AG09319 (cell line): Measurements from ENCODE around the gene MROH2A.

Experiments
- DNase-seq: peaks from one replicate; pipeline ENCODE4 v3.0.0-alpha.2; 2010; ENCODE audit warnings: low read depth; ENCODE audit errors: extremely low read depth
- TF ChIP-seq, protein P1 (sequence below): IDR thresholded peaks from 2 replicates; pipeline ENCODE4 v1.5.1; 2011; ENCODE audit warnings: low read depth, mild to moderate bottlenecking, inconsistent platforms, low read length, moderate library complexity

Gene MROH2A

GRCh38 chr2:233848276-233848675, 70.1 kb downstream of the MROH2A start:
- DNase-seq, result no peak

DNA sequence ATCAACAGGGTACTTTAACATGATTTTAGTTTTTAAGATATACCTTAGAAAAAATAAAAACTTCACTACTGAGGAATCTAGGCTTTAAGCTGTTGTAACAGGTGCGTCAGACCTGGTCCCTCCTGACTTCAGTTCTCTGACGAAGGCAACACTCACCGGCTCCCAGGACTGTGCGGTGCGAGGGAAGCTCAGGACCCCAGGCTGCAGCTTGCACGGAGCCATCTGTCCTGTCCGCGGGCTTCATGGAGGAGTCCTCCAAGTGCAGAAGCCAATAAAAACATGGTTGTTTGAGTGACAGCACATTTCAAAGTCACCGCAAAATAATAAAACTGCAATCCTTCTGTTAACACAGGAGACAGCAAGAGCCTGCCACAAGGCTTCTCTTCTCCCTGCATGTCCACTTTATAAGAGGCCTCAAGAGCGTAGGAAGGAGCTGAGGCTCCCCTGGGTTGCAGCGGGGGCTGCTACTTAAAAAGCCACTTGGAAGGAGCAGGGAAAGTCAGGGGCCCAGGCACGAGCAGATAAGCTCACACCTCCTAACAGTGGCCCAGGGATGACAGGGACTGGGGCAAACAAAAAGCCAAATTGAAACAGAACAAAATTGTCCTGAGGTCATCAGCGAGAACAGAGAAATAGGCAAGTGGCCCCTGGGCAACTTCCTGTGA, 71.6 kb downstream of the MROH2A start:
- TF ChIP-seq, protein P1, sequence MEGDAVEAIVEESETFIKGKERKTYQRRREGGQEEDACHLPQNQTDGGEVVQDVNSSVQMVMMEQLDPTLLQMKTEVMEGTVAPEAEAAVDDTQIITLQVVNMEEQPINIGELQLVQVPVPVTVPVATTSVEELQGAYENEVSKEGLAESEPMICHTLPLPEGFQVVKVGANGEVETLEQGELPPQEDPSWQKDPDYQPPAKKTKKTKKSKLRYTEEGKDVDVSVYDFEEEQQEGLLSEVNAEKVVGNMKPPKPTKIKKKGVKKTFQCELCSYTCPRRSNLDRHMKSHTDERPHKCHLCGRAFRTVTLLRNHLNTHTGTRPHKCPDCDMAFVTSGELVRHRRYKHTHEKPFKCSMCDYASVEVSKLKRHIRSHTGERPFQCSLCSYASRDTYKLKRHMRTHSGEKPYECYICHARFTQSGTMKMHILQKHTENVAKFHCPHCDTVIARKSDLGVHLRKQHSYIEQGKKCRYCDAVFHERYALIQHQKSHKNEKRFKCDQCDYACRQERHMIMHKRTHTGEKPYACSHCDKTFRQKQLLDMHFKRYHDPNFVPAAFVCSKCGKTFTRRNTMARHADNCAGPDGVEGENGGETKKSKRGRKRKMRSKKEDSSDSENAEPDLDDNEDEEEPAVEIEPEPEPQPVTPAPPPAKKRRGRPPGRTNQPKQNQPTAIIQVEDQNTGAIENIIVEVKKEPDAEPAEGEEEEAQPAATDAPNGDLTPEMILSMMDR, result no peak
- DNase-seq, result no peak

More at GRCh38 chr2:233848276-233848675, 70.1 kb downstream of the MROH2A start:
- TF ChIP-seq, protein P1, result no peak

DNA sequence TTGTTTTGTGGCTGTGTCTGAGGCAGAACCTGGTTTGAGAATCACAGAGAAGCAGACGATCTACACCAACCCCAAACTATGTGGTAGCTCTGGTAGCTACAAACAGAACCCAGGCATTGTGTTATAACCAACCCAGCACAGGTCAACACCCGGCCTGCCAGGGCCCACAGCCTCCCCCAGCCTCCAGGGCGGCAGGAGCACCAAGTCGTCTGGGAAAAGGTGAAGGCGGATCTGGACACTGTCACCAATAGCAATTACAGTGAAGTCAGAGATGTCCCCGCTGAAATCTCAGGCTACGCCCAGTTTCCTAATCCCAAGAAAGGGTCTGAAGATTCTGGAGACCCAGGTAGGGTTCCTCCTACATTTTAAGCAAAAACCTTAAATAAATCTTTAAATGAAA, 72.6 kb downstream of the MROH2A start:
- TF ChIP-seq, protein P1, result no peak
- DNase-seq, result no peak

- TF ChIP-seq, protein P1, result no peak
- no peak for DNase-seq
Observed at GRCh38 chr2:233851169-233851568, 73.0 kb downstream of the MROH2A start.

DNA sequence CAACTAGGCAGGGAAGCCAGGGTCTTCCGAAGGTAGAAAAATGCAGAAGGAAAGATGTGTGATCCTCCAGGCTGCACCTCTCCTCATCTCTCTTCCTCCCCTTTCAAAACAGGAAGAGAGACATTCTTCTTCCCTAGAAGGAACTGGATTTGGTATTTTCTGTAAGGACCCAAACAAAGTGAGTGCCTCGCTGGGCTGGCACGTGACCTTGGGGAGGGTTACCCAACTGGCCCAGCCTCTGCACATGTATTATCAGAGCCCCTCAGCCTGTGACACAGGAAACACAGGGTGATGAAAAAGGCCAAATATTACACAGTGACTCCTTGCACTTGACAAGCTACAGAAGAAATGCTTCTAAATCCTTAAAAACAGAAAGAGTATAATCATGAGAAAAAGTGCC, 73.9 kb downstream of the MROH2A start:
- TF ChIP-seq, protein P1, result no peak

DNA sequence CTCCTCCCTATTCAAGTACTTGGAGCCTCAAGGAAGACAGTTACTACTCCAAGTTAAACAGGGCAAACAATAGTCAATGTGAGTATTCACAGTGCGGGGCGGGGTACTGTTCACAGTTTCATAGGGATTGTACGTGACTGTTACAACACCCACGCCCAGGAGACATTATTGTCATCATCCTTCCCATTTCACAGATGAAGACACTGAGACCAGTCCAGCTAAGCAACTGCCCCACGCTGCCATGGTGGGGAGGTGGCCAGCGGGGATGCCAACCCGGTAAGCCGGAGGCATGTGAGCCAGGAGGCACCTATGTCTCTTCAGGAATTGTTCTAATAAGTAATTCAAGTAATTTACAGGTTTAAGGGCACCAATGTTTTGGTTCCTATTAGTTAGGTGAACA, 75.2 kb downstream of the MROH2A start:
- TF ChIP-seq, protein P1, result no peak
- no peak for DNase-seq

More for the DNA sequence above, 73.9 kb downstream of the MROH2A start:
- DNase-seq, result no peak

DNA sequence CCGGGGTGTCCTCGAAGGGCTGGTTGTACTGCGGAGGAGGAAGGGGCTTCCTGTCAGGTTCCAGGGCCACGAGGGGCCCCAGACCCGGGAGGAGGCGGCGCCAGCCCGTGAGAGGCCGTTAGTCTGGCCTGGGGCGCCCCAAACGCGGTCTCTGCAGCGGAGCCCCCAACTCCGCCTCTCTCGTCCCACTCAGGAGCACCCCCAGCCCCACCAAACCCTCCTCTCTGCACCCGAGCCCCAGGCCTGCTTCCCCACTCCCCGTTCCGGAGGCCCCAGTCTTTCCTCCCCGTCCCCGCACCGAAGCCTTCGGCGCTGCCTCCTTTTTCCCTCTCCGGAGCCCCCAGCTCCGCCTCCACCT, 75.7 kb downstream of the MROH2A start:
- TF ChIP-seq, protein P1, result no peak
- no peak for DNase-seq
